Right lobe of liver (tissue), 4 donors: Measurements from ENCODE around the gene INTS13.

Experiments used
- CTCF ChIP-seq, 4 donors: fragments of 200-600 bp in 3 of 4; fragments of 450-650 bp in 1 of 4; IDR thresholded peaks; one replicate each; pipeline versions ENCODE4 v1.5.1 to v1.8.0; 2016 to 2022; ENCODE audit warnings: antibody characterized with exemption in 4 of 4, mild to moderate bottlenecking in 2 of 4
- POLR2A ChIP-seq: fragments of 450-650 bp; IDR thresholded peaks from one replicate; pipeline ENCODE4 v1.6.1; 2017; ENCODE audit warnings: antibody characterized with exemption, mild to moderate bottlenecking
- donor health status: DM: no; HTN: no; CAD: no.
- donor health status: DM: no; HTN: no; CAD: no.
- donor health status: DM: no; HTN: yes; CAD: no.

- TF ChIP-seq CTCF (IDR thresholded peaks at IDR 0.05), result no peak
- no peak for TF ChIP-seq POLR2A
Observed at GRCh38 chr12:26935636-26936378, 2.0 kb downstream of the INTS13 start.
